ENCODE data around the gene PKN2. TPM values are rescaled to one million over a fixed set of nuclear protein-coding genes. Genes with fewer than 3 reads are reported as not detected.
"Not testable (repeated sequence)": the region's sequence is repeated elsewhere in the genome, so short reads cannot be mapped to it uniquely, and the experiment has no call there.

Gene PKN2
- total and polyA plus RNA-seq, 2 of the 4 experiments (the other 2 are of a cell fraction) = 12.7 to 22.2 TPM

DNA sequence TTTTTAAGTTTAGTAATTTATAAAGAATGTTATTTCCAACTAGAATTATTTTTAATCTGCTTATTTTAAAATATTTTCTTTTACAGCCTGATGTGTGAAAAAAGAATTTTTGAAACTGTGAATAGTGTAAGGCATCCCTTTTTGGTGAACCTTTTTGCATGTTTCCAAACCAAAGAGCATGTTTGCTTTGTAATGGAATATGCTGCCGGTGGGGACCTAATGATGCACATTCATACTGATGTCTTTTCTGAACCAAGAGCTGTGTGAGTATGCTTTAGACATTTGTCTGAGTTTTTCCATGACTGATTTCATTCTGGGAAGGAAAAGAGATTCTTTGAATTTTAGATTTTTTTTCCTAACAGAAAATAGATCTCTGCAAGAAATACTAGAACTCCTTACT, 129.4 kb downstream of the PKN2 start:
- no peak overlapping the region for H2AK9ac ChIP-seq (replicated peaks; ENCODE audit: low read depth, low read length, poor library complexity)
- H4K8ac ChIP-seq (ENCODE audit: low read depth in 2 of 2, low read length in 2 of 2) = 0 out of 4 replicates have a peak overlapping the region, but pooled peaks of 1 of the 2 experiments have one; percentile 25
- H3K4ac ChIP-seq (ENCODE audit: low read depth, low read length) = no peak overlapping the region
- no peaks in the 10 kb centered on the region for H3K4me1 ChIP-seq (ENCODE audit: control insufficient read depth, insufficient read depth, low read length)
- intact Hi-C loops (cut with micrococcal nuclease) (no loop called here), in situ Hi-C loops (cut with MboI; ENCODE audit: low sequenced_read_pairs) (no loop called here), dilution Hi-C loops (cut with HindIII; ENCODE audit: low sequenced_read_pairs, unreplicated experiment) (no loop called here)
- no peak overlapping the region for H2BK5ac ChIP-seq (ENCODE audit: low read depth, low read length, poor library complexity, severe bottlenecking)
- no peak overlapping the region for H4K91ac ChIP-seq (ENCODE audit: insufficient read depth, low read depth, low read length)
- WGBS, 2 experiments (ENCODE audit: extremely low coverage in 2 of 2, insufficient read length in 1 of 2) = no CpG with 5 or more reads among the region's 1 CpG
- no peaks in the 10 kb centered on the region for H3K9me3 ChIP-seq (ENCODE audit: control insufficient read depth, insufficient read depth, low read length)
- no peaks in the 10 kb centered on the region for H3K27me3 ChIP-seq (ENCODE audit: control insufficient read depth, insufficient read depth, low read length)
- peaks cover 3% of the 10 kb centered on the region; the same call in 1 of the 2 replicates for H3K9me1 ChIP-seq (ENCODE audit: insufficient read depth, low read length)
- TF ChIP-seq POLR2A (IDR thresholded peaks at IDR 0.05; ENCODE audit: low read depth, low read length) = no peak
- TF ChIP-seq BHLHE40 (IDR thresholded peaks at IDR 0.05; ENCODE audit: low read depth, low read length) = no peak
- TF ChIP-seq RFX5 (IDR thresholded peaks at IDR 0.05; ENCODE audit: low read depth, low read length) = no peak
- TF ChIP-seq, protein P1, sequence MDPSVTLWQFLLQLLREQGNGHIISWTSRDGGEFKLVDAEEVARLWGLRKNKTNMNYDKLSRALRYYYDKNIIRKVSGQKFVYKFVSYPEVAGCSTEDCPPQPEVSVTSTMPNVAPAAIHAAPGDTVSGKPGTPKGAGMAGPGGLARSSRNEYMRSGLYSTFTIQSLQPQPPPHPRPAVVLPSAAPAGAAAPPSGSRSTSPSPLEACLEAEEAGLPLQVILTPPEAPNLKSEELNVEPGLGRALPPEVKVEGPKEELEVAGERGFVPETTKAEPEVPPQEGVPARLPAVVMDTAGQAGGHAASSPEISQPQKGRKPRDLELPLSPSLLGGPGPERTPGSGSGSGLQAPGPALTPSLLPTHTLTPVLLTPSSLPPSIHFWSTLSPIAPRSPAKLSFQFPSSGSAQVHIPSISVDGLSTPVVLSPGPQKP (IDR thresholded peaks at IDR 0.05; ENCODE audit: borderline replicate concordance, low read depth, low read length) = no peak
- TF ChIP-seq FOS (IDR thresholded peaks at IDR 0.05; ENCODE audit: low read depth, low read length) = no peak
- no peak for TF ChIP-seq RCOR1 (IDR thresholded peaks at IDR 0.05; ENCODE audit: insufficient replicate concordance, low read length)
- TF ChIP-seq NFE2L2 (IDR thresholded peaks at IDR 0.05; ENCODE audit: low read depth, low read length) = no peak
- no peak for TF ChIP-seq CEBPB (IDR thresholded peaks at IDR 0.05; ENCODE audit: low read depth, low read length)
- no peak for TF ChIP-seq MAFK (IDR thresholded peaks at IDR 0.05; ENCODE audit: low read depth, low read length)
- no peak for TF ChIP-seq SMC3 (IDR thresholded peaks at IDR 0.05; ENCODE audit: low read depth, low read length)
- no peak overlapping the region for H3K9ac ChIP-seq (ENCODE audit: low read depth, low read length)
- H3K23ac ChIP-seq (ENCODE audit: low read depth, low read length) = no peak overlapping the region
- peaks cover 7% of the 10 kb centered on the region for H3K36me3 ChIP-seq (ENCODE audit: control insufficient read depth, insufficient read depth, low read length)
- peak overlapping the region; percentile 40; the same call in 1 of the 2 replicates for H4K5ac ChIP-seq (ENCODE audit: low read depth, low read length)
- no peak overlapping the region for H3K14ac ChIP-seq (replicated peaks; ENCODE audit: low read depth, low read length)
- no peaks in the 10 kb centered on the region for H4K20me1 ChIP-seq (ENCODE audit: insufficient read depth, low read length)
- no peak overlapping the region for H2BK20ac ChIP-seq (ENCODE audit: low read depth, low read length)
- no peak overlapping the region for H3K4me3 ChIP-seq (ENCODE audit: insufficient read depth, low read depth, low read length)
- H3K18ac ChIP-seq (ENCODE audit: low read depth, low read length) = no peak overlapping the region
- CTCF ChIA-PET = interaction anchor here (0.6 kb wide), 1 partner anchor 772 kb away, joined by 4 read pairs; no protein-coding TSS in a partner anchor
- no peak overlapping the region for H2BK120ac ChIP-seq (ENCODE audit: low read depth, low read length)
- no peak overlapping the region for H3K27ac ChIP-seq (ENCODE audit: insufficient read depth, low read length)
- ATAC-seq (ENCODE audit: low read depth) (no peak), DNase-seq (no peak)
- no peak overlapping the region for H2AFZ ChIP-seq (replicated peaks; ENCODE audit: low read length, poor library complexity)
- H3K56ac ChIP-seq (ENCODE audit: extremely low read depth, insufficient read depth, low read length) = no peak overlapping the region
- POLR2A ChIA-PET (ENCODE audit: unreplicated experiment) = no interaction called here
- H3K79me1 ChIP-seq (ENCODE audit: low read depth in 1 of 2, low read length in 2 of 2) = peaks cover 0 to 3% of the 10 kb centered on the region in 2 experiments; a peak in 2 of 4 replicates
- no peak overlapping the region for H2BK15ac ChIP-seq (ENCODE audit: low read depth, low read length)
- no TSS peak for BruUV-seq (replicated peaks)
- H3K4me2 ChIP-seq (ENCODE audit: low read depth, low read length) = no peak overlapping the region
- no peak overlapping the region for H2AK5ac ChIP-seq (ENCODE audit: low read depth, low read length)

DNA sequence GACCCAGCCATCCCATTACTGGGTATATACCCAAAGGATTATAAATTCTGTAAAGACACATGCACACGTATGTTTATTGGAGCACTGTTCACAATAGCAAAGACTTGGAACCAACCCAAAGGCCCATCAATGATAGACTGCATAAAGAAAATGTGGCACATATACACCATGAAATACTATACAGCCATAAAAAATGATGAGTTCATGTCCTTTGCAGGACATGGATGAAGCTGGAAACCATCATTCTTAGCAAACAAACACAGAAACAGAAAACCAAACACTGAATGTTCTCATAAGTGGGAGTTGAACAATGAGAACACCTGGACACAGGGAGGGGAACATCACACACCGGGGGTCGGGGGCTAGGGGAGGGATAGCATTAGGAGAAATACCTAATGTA, 135.6 kb downstream of the PKN2 start:
- H3K27me3 ChIP-seq (ENCODE audit: control insufficient read depth, insufficient read depth, low read length); H3K18ac ChIP-seq (ENCODE audit: low read depth, low read length); H3K4ac ChIP-seq (ENCODE audit: low read depth, low read length); H3K4me2 ChIP-seq (ENCODE audit: low read depth, low read length); H3K9ac ChIP-seq (ENCODE audit: low read depth, low read length); H3K4me3 ChIP-seq (ENCODE audit: insufficient read depth, low read depth, low read length); H3K56ac ChIP-seq (ENCODE audit: extremely low read depth, insufficient read depth, low read length); H2AK9ac ChIP-seq (replicated peaks; ENCODE audit: low read depth, low read length, poor library complexity); H3K79me1 ChIP-seq (ENCODE audit: low read depth in 1 of 2, low read length in 2 of 2); H2BK20ac ChIP-seq (ENCODE audit: low read depth, low read length); DNase-seq; dilution Hi-C loops (cut with HindIII; ENCODE audit: low sequenced_read_pairs, unreplicated experiment); BruUV-seq (replicated peaks); H2BK15ac ChIP-seq (ENCODE audit: low read depth, low read length); H3K9me1 ChIP-seq (ENCODE audit: insufficient read depth, low read length); H4K91ac ChIP-seq (ENCODE audit: insufficient read depth, low read depth, low read length); POLR2A ChIA-PET (ENCODE audit: unreplicated experiment); H3K27ac ChIP-seq (ENCODE audit: insufficient read depth, low read length); H2AK5ac ChIP-seq (ENCODE audit: low read depth, low read length); H4K20me1 ChIP-seq (ENCODE audit: insufficient read depth, low read length); CTCF ChIA-PET; H3K14ac ChIP-seq (replicated peaks; ENCODE audit: low read depth, low read length); H2BK5ac ChIP-seq (ENCODE audit: low read depth, low read length, poor library complexity, severe bottlenecking); H2AFZ ChIP-seq (replicated peaks; ENCODE audit: low read length, poor library complexity); H4K8ac ChIP-seq (ENCODE audit: low read depth in 2 of 2, low read length in 2 of 2); H3K4me1 ChIP-seq (ENCODE audit: control insufficient read depth, insufficient read depth, low read length); H3K9me3 ChIP-seq (ENCODE audit: control insufficient read depth, insufficient read depth, low read length); ATAC-seq (ENCODE audit: low read depth); H2BK120ac ChIP-seq (ENCODE audit: low read depth, low read length); in situ Hi-C loops (cut with MboI; ENCODE audit: low sequenced_read_pairs); H3K23ac ChIP-seq (ENCODE audit: low read depth, low read length); H4K5ac ChIP-seq (ENCODE audit: low read depth, low read length); H3K36me3 ChIP-seq (ENCODE audit: control insufficient read depth, insufficient read depth, low read length): not testable (repeated sequence)
- WGBS, 2 experiments (ENCODE audit: extremely low coverage in 2 of 2, insufficient read length in 1 of 2) = no CpG with 5 or more reads among the region's 3 CpGs
- intact Hi-C loops (cut with micrococcal nuclease) = loop anchor here (5.0 kb wide), 1 partner anchor 33 kb away; no protein-coding TSS in a partner anchor
